ENCODE data around the gene CCDC201.
"Not testable (repeated sequence)": the region's sequence is repeated elsewhere in the genome, so short reads cannot be mapped to it uniquely, and the experiment has no call there.

The CCDC201 gene

GRCh38 chr7:45817913-45818312, 55.0 kb downstream of the CCDC201 start:
- DNase-seq (ENCODE audit: low read depth in 2 of 3, low spot score in 1 of 3): not testable (repeated sequence)

GRCh38 chr7:45817016-45817415, 55.9 kb downstream of the CCDC201 start:
- not testable (repeated sequence) for DNase-seq (ENCODE audit: low read depth in 2 of 3, low spot score in 1 of 3)

GRCh38 chr7:45814216-45815118, 58.4 kb downstream of the CCDC201 start:
- DNase-seq (ENCODE audit: low read depth in 2 of 3, low spot score in 1 of 3): not testable (repeated sequence)

- DNase-seq (ENCODE audit: low read depth in 2 of 3, low spot score in 1 of 3): not testable (repeated sequence)
These were observed 59.1 kb downstream of the CCDC201 start for GRCh38 chr7:45813771-45814170.

- no peak for DNase-seq (ENCODE audit: low read depth in 2 of 3, low spot score in 1 of 3)
These were observed 59.9 kb downstream of the CCDC201 start for GRCh38 chr7:45812946-45813345.

GRCh38 chr7:45811652-45812234, 61.1 kb downstream of the CCDC201 start:
- DNase-seq (ENCODE audit: low read depth in 2 of 3, low spot score in 1 of 3): not testable (repeated sequence)

GRCh38 chr7:45810451-45811005, 62.4 kb downstream of the CCDC201 start:
- not testable (repeated sequence) for DNase-seq (ENCODE audit: low read depth in 2 of 3, low spot score in 1 of 3)
